ELF-1 (cell line): ENCODE measurements around the gene SEC22C.
"Not testable (repeated sequence)": the region's sequence is repeated elsewhere in the genome, so short reads cannot be mapped to it uniquely, and the experiment has no call there.

Experiments used
- DNase-seq: peaks from one replicate; pipeline ENCODE4 v3.0.0-alpha.2; 2016; ENCODE audit warnings: low read depth, low spot score

SEC22C gene

GRCh38 chr3:42581709-42582473 lies at the start of gene SEC22C:
TSS of gene SEC22C (minus strand) at chr3:42581967. CDS start at chr3:42569046, 12,921 bp downstream.
- peak; percentile 98 for DNase-seq

- DNase-seq, result no peak
These were observed 31.7 kb upstream of the SEC22C start for GRCh38 chr3:42613462-42613861.

GRCh38 chr3:42612928-42613327 lies 31.2 kb upstream of the SEC22C start:
- no peak for DNase-seq

GRCh38 chr3:42612217-42612616 lies 30.4 kb upstream of the SEC22C start:
- no peak for DNase-seq

- no peak for DNase-seq
These were observed 29.2 kb upstream of the SEC22C start for GRCh38 chr3:42610976-42611375.

- no peak for DNase-seq
These were observed 26.8 kb upstream of the SEC22C start for GRCh38 chr3:42608581-42608980.

- no peak for DNase-seq
These were observed 23.9 kb upstream of the SEC22C start for GRCh38 chr3:42605546-42606173.

GRCh38 chr3:42602961-42603360 lies 21.2 kb upstream of the SEC22C start:
- no peak for DNase-seq

- DNase-seq, result no peak
These were observed 20.3 kb upstream of the SEC22C start for GRCh38 chr3:42601896-42602581.

GRCh38 chr3:42600958-42601675 lies 19.4 kb upstream of the SEC22C start:
- peak; percentile 73 for DNase-seq

GRCh38 chr3:42600111-42600957 lies 18.6 kb upstream of the SEC22C start, which contains the start of gene NKTR:
TSS of gene NKTR (plus strand) at chr3:42600686. CDS start at chr3:42601007, 321 bp downstream.
- DNase-seq, result peak; percentile 100

GRCh38 chr3:42597098-42597497 lies 15.3 kb upstream of the SEC22C start:
- not testable (repeated sequence) for DNase-seq

GRCh38 chr3:42595682-42596081 lies 13.9 kb upstream of the SEC22C start:
- no peak for DNase-seq

- DNase-seq, result no peak
These were observed 11.9 kb upstream of the SEC22C start for GRCh38 chr3:42593635-42594034.

GRCh38 chr3:42591811-42592210 lies 10.0 kb upstream of the SEC22C start:
- DNase-seq, result no peak

- peak; percentile 47 for DNase-seq
These were observed 9.4 kb upstream of the SEC22C start for GRCh38 chr3:42590989-42591756.

GRCh38 chr3:42589382-42590109 lies 7.8 kb upstream of the SEC22C start:
- no peak for DNase-seq

GRCh38 chr3:42588625-42589024 lies 6.9 kb upstream of the SEC22C start:
- DNase-seq, result no peak

GRCh38 chr3:42582474-42583070 lies 805 bp upstream of the SEC22C start:
- DNase-seq, result no peak
